Mucosa of descending colon (tissue), 3 donors: ENCODE measurements around the gene SFMBT1. TPM values are rescaled to one million over a fixed set of nuclear protein-coding genes. Genes with fewer than 3 reads are reported as not detected.

ENCODE experiments used
- ATAC-seq: fragments of 200-7000 bp; cut with Tn5 transposase; one replicate; pipeline ENCODE4 v1.9.1; 2020; ENCODE audit warnings: mild to moderate bottlenecking, moderate library complexity
- DNase-seq, 3 donors: peaks; one replicate each; pipeline ENCODE4 v3.0.0-alpha.2; 2020
- H3K36me3 ChIP-seq: fragments of 200-600 bp; one replicate; pipeline ENCODE4 v1.8.0; 2021; ENCODE audit warnings: low read depth, mild to moderate bottlenecking
- H3K4me1 ChIP-seq: fragments of 200-600 bp; one replicate; pipeline ENCODE4 v1.8.0; 2021; ENCODE audit warnings: low read depth, mild to moderate bottlenecking
- H3K4me3 ChIP-seq: fragments of 200-600 bp; one replicate; pipeline ENCODE4 v1.8.0; 2021; ENCODE audit warnings: mild to moderate bottlenecking
- H3K9me3 ChIP-seq: fragments of 200-600 bp; one replicate; pipeline ENCODE4 v1.8.0; 2021; ENCODE audit warnings: mild to moderate bottlenecking
- CTCF ChIP-seq: fragments of 200-600 bp; IDR thresholded peaks from one replicate; pipeline ENCODE4 v1.8.0; 2022; ENCODE audit warnings: antibody characterized with exemption, mild to moderate bottlenecking
- intact Hi-C, 2 donors: fragments of 100-400 bp; cut with DNase I in 1 of 2; cut with micrococcal nuclease in 1 of 2; formaldehyde crosslinking; loops; one replicate each; pipeline versions ENCODE4 v1.11.0 to v1.11.1; 2022; cut with DNase I, micrococcal nuclease
- total RNA-seq, 3 donors: library from RNA; stranded (reverse); fragmentation: NEBNext Ultra II Directional in 2 of 3; extraction: Animal tissue kit (Norgen Biotek cat#: 25700) in 2 of 3; gene quantifications; one replicate each; pipeline versions ENCODE4 v1.2.1 to v1.2.4, GENCODE V29; 2021 to 2023
- donor health status: DM: no; HTN: no; CAD: no; lungs with moderate emphysema.
- donor health status: DM: no; HTN: no; CAD: no.
- donor health status: DM: no; HTN: yes; CAD: no.

SFMBT1 gene
- total RNA-seq, 3 donors from 2014 or later, result 19.7 to 22.8 (median 19.8) TPM

GRCh38 chr3:52990637-52991036, 55.2 kb downstream of the SFMBT1 start:
- intact Hi-C loops, result no loop called here
- TF ChIP-seq CTCF, result no peak
- Histone ChIP-seq H3K9me3 (no peaks in the 10 kb centered on the region), H3K4me3 (no peak overlapping the region), H3K36me3 (no peaks in the 10 kb centered on the region), H3K4me1 (no peaks in the 10 kb centered on the region)
- no peak for ATAC-seq
- DNase-seq, result no peak

- Histone ChIP-seq H3K4me3 (no peak overlapping the region), H3K4me1 (no peaks in the 10 kb centered on the region), H3K9me3 (no peaks in the 10 kb centered on the region), H3K36me3 (no peaks in the 10 kb centered on the region)
- ATAC-seq (no peak), DNase-seq (no peak)
- intact Hi-C loops, result no loop called here
- TF ChIP-seq CTCF, result no peak
Observed at GRCh38 chr3:52986938-52987337, 58.9 kb downstream of the SFMBT1 start.

- ATAC-seq (no peak), DNase-seq (no peak)
- no peak overlapping the region for H3K4me3 ChIP-seq
- no peak for TF ChIP-seq CTCF
- H3K4me1 ChIP-seq, result no peaks in the 10 kb centered on the region
- no peaks in the 10 kb centered on the region for H3K9me3 ChIP-seq
- no peaks in the 10 kb centered on the region for H3K36me3 ChIP-seq
- intact Hi-C loops, result no loop called here
Observed at GRCh38 chr3:52986049-52986448, 59.8 kb downstream of the SFMBT1 start.

- H3K36me3 ChIP-seq, result no peaks in the 10 kb centered on the region
- no peak for TF ChIP-seq CTCF
- H3K4me1 ChIP-seq, result no peaks in the 10 kb centered on the region
- H3K9me3 ChIP-seq, result no peaks in the 10 kb centered on the region
- H3K4me3 ChIP-seq, result no peak overlapping the region
- ATAC-seq, result peak; percentile 15
- DNase-seq, result no peak
- intact Hi-C loops, result no loop called here
Observed at GRCh38 chr3:52983828-52984227, 62.0 kb downstream of the SFMBT1 start.

GRCh38 chr3:52983336-52983807, 62.5 kb downstream of the SFMBT1 start:
- H3K36me3 ChIP-seq, result no peaks in the 10 kb centered on the region
- TF ChIP-seq CTCF, result no peak
- peak; percentile 85 for ATAC-seq
- intact Hi-C loops, result no loop called here
- DNase-seq, result peak in 1 of 3 donors; percentile 36
- no peaks in the 10 kb centered on the region for H3K9me3 ChIP-seq
- no peaks in the 10 kb centered on the region for H3K4me1 ChIP-seq
- no peak overlapping the region for H3K4me3 ChIP-seq

GRCh38 chr3:52982839-52983238, 63.0 kb downstream of the SFMBT1 start:
- no peak for DNase-seq
- intact Hi-C loops, result no loop called here
- H3K4me1 ChIP-seq, result no peaks in the 10 kb centered on the region
- H3K9me3 ChIP-seq, result no peaks in the 10 kb centered on the region
- peak; percentile 77 for ATAC-seq
- H3K36me3 ChIP-seq, result no peaks in the 10 kb centered on the region
- TF ChIP-seq CTCF, result no peak
- no peak overlapping the region for H3K4me3 ChIP-seq
